Epithelial cell of esophagus (primary cell): ENCODE measurements around the gene ZNF813.
"Not testable (repeated sequence)": the region's sequence is repeated elsewhere in the genome, so short reads cannot be mapped to it uniquely, and the experiment has no call there.

ENCODE experiments used
- DNase-seq: peaks from one replicate; pipeline ENCODE4 v3.0.0; 2010; ENCODE audit warnings: low read depth
- H3K4me3 ChIP-seq: 2 replicates; pipeline ENCODE4 v1.5.1; 2011; ENCODE audit warnings: mild to moderate bottlenecking, low read length, control low read depth
- CTCF ChIP-seq: IDR thresholded peaks from 2 replicates; pipeline ENCODE4 v1.5.1; 2011; ENCODE audit warnings: low read depth, mild to moderate bottlenecking, low read length, control low read depth, inconsistent platforms; ENCODE audit not compliant: insufficient read depth; ENCODE audit errors: missing control alignments

The ZNF813 gene

GRCh38 chr19:53485046-53486004, 17.8 kb downstream of the ZNF813 start:
- TF ChIP-seq CTCF, result no peak
- DNase-seq, result no peak
- H3K4me3 ChIP-seq, result no peak overlapping the region

- TF ChIP-seq CTCF, result no peak
- no peak overlapping the region for H3K4me3 ChIP-seq
- DNase-seq, result no peak
These were observed 24.6 kb downstream of the ZNF813 start for GRCh38 chr19:53492153-53492552.

- DNase-seq, H3K4me3 ChIP-seq: not testable (repeated sequence)
These were observed 29.9 kb downstream of the ZNF813 start for GRCh38 chr19:53497311-53498023.

GRCh38 chr19:53498024-53498395, 30.5 kb downstream of the ZNF813 start:
- H3K4me3 ChIP-seq, DNase-seq: not testable (repeated sequence)

- DNase-seq, H3K4me3 ChIP-seq: not testable (repeated sequence)
These were observed 35.6 kb downstream of the ZNF813 start for GRCh38 chr19:53503151-53503550.

GRCh38 chr19:53503671-53504364, 36.3 kb downstream of the ZNF813 start:
- not testable (repeated sequence) for H3K4me3 ChIP-seq, DNase-seq

GRCh38 chr19:53504365-53504703, 36.8 kb downstream of the ZNF813 start:
- H3K4me3 ChIP-seq, DNase-seq: not testable (repeated sequence)

- no peak for TF ChIP-seq CTCF
- DNase-seq, result no peak
- H3K4me3 ChIP-seq, result no peak overlapping the region
These were observed 37.4 kb downstream of the ZNF813 start for GRCh38 chr19:53504885-53505284.

GRCh38 chr19:53506728-53507127, 39.2 kb downstream of the ZNF813 start:
- TF ChIP-seq CTCF, result no peak
- H3K4me3 ChIP-seq, result no peak overlapping the region
- DNase-seq, result no peak
